AG04449 (cell line): Measurements from ENCODE around the gene ANTXR2.

Source experiments
- CTCF ChIA-PET: fragments of 350-600 bp; formaldehyde crosslinking; extraction: SDS; loops from one replicate; lab custom pipeline; 2021; ENCODE audit warnings: antibody characterized with exemption; lab: Yijun Ruan, JAX
- POLR2A ChIA-PET: fragments of 400-600, 350-600 bp; formaldehyde crosslinking; extraction: SDS; loops from one replicate; lab custom pipeline; 2020; ENCODE audit warnings: antibody characterized with exemption, inconsistent platforms; lab: Yijun Ruan, JAX
- DNase-seq: peaks from one replicate; pipeline ENCODE4 v3.0.0-alpha.2; 2010; ENCODE audit warnings: low read depth, low spot score
- H3K4me3 ChIP-seq: 2 replicates; pipeline ENCODE4 v1.5.1; 2011; ENCODE audit warnings: low read depth, mild to moderate bottlenecking, control low read depth, low read length
- CTCF ChIP-seq: IDR thresholded peaks from one replicate; pipeline ENCODE4 v1.5.1; 2011; ENCODE audit warnings: mild to moderate bottlenecking, moderate library complexity, low read length, control low read depth, inconsistent platforms; ENCODE audit not compliant: insufficient read depth; ENCODE audit errors: missing control alignments

The ANTXR2 gene

GRCh38 chr4:80053140-80053910 is 19.7 kb downstream of the ANTXR2 start:
- POLR2A ChIA-PET, result no interaction called here
- CTCF ChIA-PET, result interaction anchor here (0.8 to 1.2 kb wide), 3 partner anchors 19 to 136 kb away, joined by 3 read pairs; partner anchors contain the start of gene ANTXR2
- no peak for DNase-seq
- no peak for TF ChIP-seq CTCF
- no peak overlapping the region for H3K4me3 ChIP-seq

GRCh38 chr4:80049813-80050534 is 23.1 kb downstream of the ANTXR2 start:
- H3K4me3 ChIP-seq, result no peak overlapping the region
- no peak for TF ChIP-seq CTCF
- POLR2A ChIA-PET, result no interaction called here
- CTCF ChIA-PET, result no interaction called here
- no peak for DNase-seq

- H3K4me3 ChIP-seq, result no peak overlapping the region
- ChIA-PET CTCF (interaction anchor here (1.0 kb wide), 1 partner anchor 136 kb away, joined by 3 read pairs; no protein-coding TSS in a partner anchor), POLR2A (no interaction called here)
- TF ChIP-seq CTCF, result no peak
- no peak for DNase-seq
Observed at GRCh38 chr4:80049402-80049801, 23.6 kb downstream of the ANTXR2 start.

- CTCF ChIA-PET, result interaction anchor here (0.7 to 1.4 kb wide), 3 partner anchors 11 to 143 kb away, joined by 3 to 5 read pairs (median 3); no protein-coding TSS in a partner anchor
- POLR2A ChIA-PET, result no interaction called here
- peak; percentile 45 for DNase-seq
Observed at GRCh38 chr4:80045786-80046185, 27.2 kb downstream of the ANTXR2 start.

GRCh38 chr4:80043541-80043940 is 29.5 kb downstream of the ANTXR2 start:
- CTCF ChIA-PET, result interaction anchor here (0.6 kb wide), 1 partner anchor 112 kb away, joined by 3 read pairs; no protein-coding TSS in a partner anchor
- POLR2A ChIA-PET, result no interaction called here
- no peak for DNase-seq
- no peak for TF ChIP-seq CTCF
- no peak overlapping the region for H3K4me3 ChIP-seq

More at GRCh38 chr4:80045786-80046185, 27.2 kb downstream of the ANTXR2 start:
- no peak for TF ChIP-seq CTCF
- no peak overlapping the region for H3K4me3 ChIP-seq

GRCh38 chr4:80042821-80043220 is 30.2 kb downstream of the ANTXR2 start:
- H3K4me3 ChIP-seq, result no peak overlapping the region
- CTCF ChIA-PET, result interaction anchor here (1.3 kb wide), 1 partner anchor 14 kb away, joined by 3 read pairs; no protein-coding TSS in a partner anchor
- TF ChIP-seq CTCF, result no peak
- DNase-seq, result no peak
- POLR2A ChIA-PET, result no interaction called here
